SK-N-SH (cell line): ENCODE measurements around the gene ANO6. TPM values are rescaled to one million over a fixed set of nuclear protein-coding genes. Genes with fewer than 3 reads are reported as not detected.

ENCODE experiments used
- CTCF ChIA-PET: fragments of 300-600, 350-600 bp; formaldehyde crosslinking; extraction: SDS; loops from one replicate; lab custom pipeline; 2021; lab: Yijun Ruan, JAX
- POLR2A ChIA-PET: fragments of 350-600 bp; sonication (Branson Sonifier 250); formaldehyde crosslinking; extraction: SDS; loops from one replicate; lab custom pipeline; 2020; ENCODE audit warnings: antibody characterized with exemption, inconsistent platforms; lab: Yijun Ruan, JAX
- DNase-seq: peaks from one replicate; pipeline ENCODE4 v3.0.0; 2012
- H2AFZ ChIP-seq: fragments of 200-600 bp; sonication (generic); 2 replicates; pipeline ENCODE4 v1.8.1; 2016; ENCODE audit warnings: antibody characterized with exemption, mild to moderate bottlenecking, low read depth
- H3F3A ChIP-seq: fragments of 200-600 bp; sonication (generic); replicated peaks from 2 replicates; pipeline ENCODE3; 2016; ENCODE audit warnings: antibody characterized with exemption, mild to moderate bottlenecking; ENCODE audit not compliant: insufficient read depth
- H3K27ac ChIP-seq, 2 experiments: fragments of 200-500 bp in 1 of 2; fragments of 200-600 bp in 1 of 2; sonication (Bioruptor generic) in 1 of 2; sonication (generic), shearing (Covaris generic) in 1 of 2; 2 replicates each; pipeline versions ENCODE4 v1.5.1 to v1.6.1; 2014 to 2016; ENCODE audit warnings: low read depth in 2 of 2, inconsistent platforms in 1 of 2, low read length in 1 of 2, mild to moderate bottlenecking in 1 of 2, mixed read lengths in 1 of 2
- H3K27me3 ChIP-seq: fragments of 200-600 bp; sonication (generic), shearing (Covaris generic); 2 replicates; pipeline ENCODE4 v1.6.1; 2016; ENCODE audit warnings: mixed run types; ENCODE audit not compliant: insufficient read depth
- H3K36me3 ChIP-seq, 2 experiments: fragments of 200-500 bp in 1 of 2; fragments of 200-600 bp in 1 of 2; sonication (Bioruptor generic) in 1 of 2; sonication (generic) in 1 of 2; replicated peaks in 1 of 2; 2 replicates each; pipeline versions ENCODE3 to v1.5.1; 2014 to 2016; ENCODE audit warnings: low read length in 1 of 2, mild to moderate bottlenecking in 1 of 2; ENCODE audit not compliant: insufficient read depth in 2 of 2, control insufficient read depth in 1 of 2
- H3K4me1 ChIP-seq, 2 experiments: fragments of 200-500 bp in 1 of 2; fragments of 200-600 bp in 1 of 2; sonication (Bioruptor generic) in 1 of 2; sonication (generic), shearing (Covaris generic) in 1 of 2; 2 replicates each; pipeline versions ENCODE4 v1.5.1 to v1.6.1; 2014 to 2016; ENCODE audit warnings: low read depth in 1 of 2, low read length in 1 of 2, mixed run types in 1 of 2; ENCODE audit not compliant: insufficient read depth in 2 of 2, control insufficient read depth in 1 of 2
- H3K4me2 ChIP-seq: fragments of 200-600 bp; sonication (generic), shearing (Covaris generic); 2 replicates; pipeline ENCODE4 v1.6.1; 2017; ENCODE audit warnings: mixed run types
- H3K4me3 ChIP-seq, 2 experiments: fragments of 200-500 bp in 1 of 2; fragments of 200-600 bp in 1 of 2; sonication (Bioruptor generic) in 1 of 2; sonication (generic), shearing (Covaris generic) in 1 of 2; 2 replicates each; pipeline versions ENCODE4 v1.5.1 to v1.8.1; 2014 to 2016; ENCODE audit warnings: low read depth in 2 of 2, inconsistent platforms in 1 of 2, low read length in 1 of 2, mild to moderate bottlenecking in 1 of 2, mixed read lengths in 1 of 2, moderate library complexity in 1 of 2
- H3K79me2 ChIP-seq: fragments of 200-600 bp; sonication (generic); 2 replicates; pipeline ENCODE4 v1.8.1; 2017; ENCODE audit warnings: mild to moderate bottlenecking; ENCODE audit not compliant: insufficient read depth
- H3K9ac ChIP-seq: fragments of 200-600 bp; sonication (generic); 2 replicates; pipeline ENCODE4 v1.6.1; 2017; ENCODE audit warnings: mixed run types
- H3K9me2 ChIP-seq: fragments of 200-600 bp; sonication (generic); 2 replicates; pipeline ENCODE4 v1.6.1; 2017; ENCODE audit warnings: mixed run types
- H3K9me3 ChIP-seq: fragments of 200-600 bp; sonication (generic); 2 replicates; pipeline ENCODE4 v1.6.1; 2017; ENCODE audit warnings: mixed run types, mild to moderate bottlenecking, moderate library complexity
- H4K20me1 ChIP-seq: fragments of 200-600 bp; sonication (generic); 2 replicates; pipeline ENCODE4 v1.6.1; 2017; ENCODE audit warnings: mild to moderate bottlenecking, mixed run types; ENCODE audit not compliant: insufficient read depth
- ELF1 ChIP-seq: IDR thresholded peaks from 2 replicates; pipeline ENCODE4 v1.4.0; 2012
- EP300 ChIP-seq, 2 experiments: IDR thresholded peaks; 2 replicates each; pipeline versions ENCODE4 v1.4.0 to v1.6.1; 2012; ENCODE audit warnings: borderline replicate concordance in 1 of 2, low read depth in 1 of 2, low read length in 1 of 2
- EZH2phosphoT487 ChIP-seq: fragments of 200-600 bp; sonication (generic); IDR thresholded peaks from 2 replicates; pipeline ENCODE4 v1.6.1; 2017; ENCODE audit warnings: low read depth, mixed run types, mild to moderate bottlenecking, antibody characterized with exemption, moderate library complexity, borderline replicate concordance
- FOSL2 ChIP-seq: IDR thresholded peaks from 2 replicates; pipeline ENCODE4 v1.4.0; 2012; ENCODE audit warnings: low read depth, mild to moderate bottlenecking, moderate library complexity, borderline replicate concordance
- IRF3 ChIP-seq: fragments of 150-350 bp; IDR thresholded peaks from 2 replicates; pipeline ENCODE4 v1.6.1; 2016; ENCODE audit warnings: mild to moderate bottlenecking, low read depth, low read length
- MAX ChIP-seq: IDR thresholded peaks from 2 replicates; pipeline ENCODE4 v1.4.0; 2012; ENCODE audit warnings: low read depth
- MEF2A ChIP-seq: IDR thresholded peaks from 2 replicates; pipeline ENCODE4 v1.4.0; 2012; ENCODE audit warnings: low read depth, borderline replicate concordance
- MXI1 ChIP-seq: IDR thresholded peaks from 2 replicates; pipeline ENCODE4 v1.6.1; 2012; ENCODE audit warnings: mild to moderate bottlenecking, low read depth, low read length, improper control_type of control experiment
- RFX5 ChIP-seq: IDR thresholded peaks from 2 replicates; pipeline ENCODE4 v1.6.1; 2012; ENCODE audit warnings: mild to moderate bottlenecking, improper control_type of control experiment, low read length
- RXRA ChIP-seq: IDR thresholded peaks from 2 replicates; pipeline ENCODE4 v1.4.0; 2012; ENCODE audit warnings: low read depth, mild to moderate bottlenecking, borderline replicate concordance
- SIN3A ChIP-seq: IDR thresholded peaks from 2 replicates; pipeline ENCODE4 v1.6.1; 2012; ENCODE audit warnings: low read depth, mild to moderate bottlenecking, low read length, moderate library complexity, borderline replicate concordance
- SMC3 ChIP-seq: IDR thresholded peaks from 2 replicates; pipeline ENCODE4 v1.6.1; 2012; ENCODE audit warnings: low read depth, low read length, improper control_type of control experiment
- TCF12 ChIP-seq: IDR thresholded peaks from 2 replicates; pipeline ENCODE4 v1.4.0; 2012
- USF1 ChIP-seq: IDR thresholded peaks from 2 replicates; pipeline ENCODE4 v1.4.0; 2012; ENCODE audit warnings: low read depth, borderline replicate concordance
- USF2 ChIP-seq: fragments of 150-350 bp; IDR thresholded peaks from 2 replicates; pipeline ENCODE4 v1.6.1; 2017; ENCODE audit warnings: antibody characterized with exemption, low read length, low read depth, borderline replicate concordance
- YY1 ChIP-seq: IDR thresholded peaks from 2 replicates; pipeline ENCODE4 v1.4.0; 2012; ENCODE audit warnings: low read depth, mild to moderate bottlenecking
- ZBTB33 ChIP-seq: IDR thresholded peaks from 2 replicates; pipeline ENCODE4 v1.4.0; 2012; ENCODE audit warnings: low read depth, borderline replicate concordance
- WGBS: methylation state at CpG from one replicate; pipeline ENCODE4 v1.1.6; 2017; ENCODE audit warnings: low lambda C conversion rate; 5-methylcytosine and 5-hydroxymethylcytosine counted together
- polyA plus RNA-seq, 3 experiments: library from polyadenylated mRNA; depleted of rRNA; stranded (reverse); fragments of >200 nt; gene quantifications; 2 replicates each; pipeline ENCODE4 v1.2.3, GENCODE V29; 2012

Gene ANO6
- polyA plus RNA-seq, 1 of the 3 experiments (the other 2 are of a cell fraction): 20.1 TPM

DNA sequence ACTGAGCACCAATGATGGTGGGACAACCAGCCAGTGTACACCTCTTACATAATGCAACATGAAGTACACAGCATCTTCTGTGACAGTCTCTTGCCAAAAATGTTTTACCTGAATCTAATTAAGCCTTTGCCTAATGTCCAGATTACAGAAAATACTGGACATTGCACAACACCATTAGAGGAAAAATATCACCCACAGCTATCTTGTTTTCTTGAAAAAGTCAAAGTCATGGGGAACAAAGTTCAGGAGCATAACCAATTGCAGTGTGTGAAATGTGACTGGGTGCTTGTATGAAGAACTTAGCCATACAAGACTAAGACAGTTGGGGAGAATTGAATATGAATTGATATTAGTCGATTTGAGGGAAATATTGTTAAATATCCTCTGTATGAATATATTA, 12.1 kb upstream of the ANO6 start:
- Histone ChIP-seq H3K9me2 (no peaks in the 10 kb centered on the region), H3K36me3 (no peaks in the 10 kb centered on the region), H3K4me2 (no peak overlapping the region), H3K4me3 (no peak overlapping the region), H3K79me2 (no peaks in the 10 kb centered on the region), H3K9me3 (no peaks in the 10 kb centered on the region), H3K4me1 (no peaks in the 10 kb centered on the region), H2AFZ (no peak overlapping the region), H4K20me1 (no peaks in the 10 kb centered on the region), H3F3A (no peaks in the 10 kb centered on the region), H3K27ac (no peak overlapping the region), H3K27me3 (no peaks in the 10 kb centered on the region), H3K9ac (no peak overlapping the region)
- ChIA-PET POLR2A (no interaction called here), CTCF (no interaction called here)
- WGBS: 77% methylated on average over 1 of the region's 1 CpG
- DNase-seq: no peak
- TF ChIP-seq SMC3 (no peak), TCF12 (no peak)

DNA sequence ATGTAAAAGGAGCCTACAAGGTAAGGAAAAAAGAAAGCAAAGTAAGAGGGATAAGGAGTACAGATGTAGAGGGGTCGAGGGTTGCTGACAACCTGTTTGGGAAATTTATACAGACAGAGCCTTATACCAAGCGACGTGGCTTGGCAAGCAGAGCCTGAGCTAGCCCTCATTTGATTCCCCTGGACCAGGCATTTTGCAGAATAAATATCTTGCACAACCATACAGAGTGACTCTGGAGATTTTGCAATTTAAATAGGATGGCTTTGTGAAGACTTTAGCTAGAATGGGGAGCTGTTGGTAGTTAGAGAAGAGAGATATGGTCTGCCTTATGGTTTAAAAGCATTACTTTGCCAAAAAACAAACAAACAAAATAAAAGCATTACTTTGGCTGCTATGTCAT, 11.1 kb upstream of the ANO6 start:
- no peak for TF ChIP-seq ELF1
- TF ChIP-seq IRF3: no peak
- TF ChIP-seq EZH2phosphoT487: no peak
- no peak for TF ChIP-seq FOSL2
- no peak for TF ChIP-seq USF1
- no peak for TF ChIP-seq MAX
- TF ChIP-seq ZBTB33: no peak
- no peak for TF ChIP-seq YY1
- no peak for TF ChIP-seq USF2
- TF ChIP-seq RXRA: no peak
- no peak for TF ChIP-seq MEF2A
- TF ChIP-seq RFX5: no peak
- no peak for TF ChIP-seq MXI1
- TF ChIP-seq EP300 (IDR thresholded peaks at IDR 0.05; ENCODE audit: borderline replicate concordance in 1 of 2, low read depth in 1 of 2, low read length in 1 of 2): no peak
- TF ChIP-seq SIN3A: no peak
- POLR2A ChIA-PET: no interaction called here
- Histone ChIP-seq H3K9ac (no peak overlapping the region), H3K9me2 (no peaks in the 10 kb centered on the region), H4K20me1 (no peaks in the 10 kb centered on the region), H3K9me3 (no peaks in the 10 kb centered on the region), H3K79me2 (no peaks in the 10 kb centered on the region), H3K4me1 (no peaks in the 10 kb centered on the region), H3K27me3 (no peaks in the 10 kb centered on the region), H3F3A (no peaks in the 10 kb centered on the region), H3K4me3 (no peak overlapping the region), H2AFZ (no peak overlapping the region), H3K36me3 (no peaks in the 10 kb centered on the region), H3K27ac (no peak overlapping the region), H3K4me2 (no peak overlapping the region)
- CTCF ChIA-PET: no interaction called here
- no peak for DNase-seq
- 94% methylated on average over 3 of the region's 3 CpGs for WGBS
